Globus pallidus (tissue), 1 donor: ENCODE results near the gene GINS2.

Source experiments
- DNase-seq: peaks from one replicate; pipeline ENCODE4 v3.0.0-alpha.2; 2015; ENCODE audit warnings: low spot score

GINS2 gene

DNA sequence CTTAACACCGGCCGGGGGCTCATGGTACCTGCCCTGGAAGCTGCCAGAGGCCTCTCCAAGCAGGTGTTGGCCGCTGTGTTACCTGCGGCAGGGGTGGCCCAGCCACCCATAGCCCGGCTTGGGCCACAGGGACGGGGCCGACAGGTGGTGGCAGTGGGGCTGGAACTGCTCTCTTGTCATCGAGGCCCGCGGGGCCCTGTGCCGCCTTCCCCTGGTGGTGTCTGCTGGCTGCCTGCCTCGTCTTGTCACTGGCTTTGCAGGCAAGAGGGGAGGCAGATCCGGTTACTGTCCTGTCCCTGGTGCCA, 48.5 kb downstream of the GINS2 start:
- DNase-seq, result no peak

GRCh38 chr16:85639529-85640253, 49.1 kb downstream of the GINS2 start:
- DNase-seq, result no peak

GRCh38 chr16:85638695-85639409, 49.9 kb downstream of the GINS2 start:
- no peak for DNase-seq

GRCh38 chr16:85637808-85638647, 50.7 kb downstream of the GINS2 start:
- no peak for DNase-seq

DNA sequence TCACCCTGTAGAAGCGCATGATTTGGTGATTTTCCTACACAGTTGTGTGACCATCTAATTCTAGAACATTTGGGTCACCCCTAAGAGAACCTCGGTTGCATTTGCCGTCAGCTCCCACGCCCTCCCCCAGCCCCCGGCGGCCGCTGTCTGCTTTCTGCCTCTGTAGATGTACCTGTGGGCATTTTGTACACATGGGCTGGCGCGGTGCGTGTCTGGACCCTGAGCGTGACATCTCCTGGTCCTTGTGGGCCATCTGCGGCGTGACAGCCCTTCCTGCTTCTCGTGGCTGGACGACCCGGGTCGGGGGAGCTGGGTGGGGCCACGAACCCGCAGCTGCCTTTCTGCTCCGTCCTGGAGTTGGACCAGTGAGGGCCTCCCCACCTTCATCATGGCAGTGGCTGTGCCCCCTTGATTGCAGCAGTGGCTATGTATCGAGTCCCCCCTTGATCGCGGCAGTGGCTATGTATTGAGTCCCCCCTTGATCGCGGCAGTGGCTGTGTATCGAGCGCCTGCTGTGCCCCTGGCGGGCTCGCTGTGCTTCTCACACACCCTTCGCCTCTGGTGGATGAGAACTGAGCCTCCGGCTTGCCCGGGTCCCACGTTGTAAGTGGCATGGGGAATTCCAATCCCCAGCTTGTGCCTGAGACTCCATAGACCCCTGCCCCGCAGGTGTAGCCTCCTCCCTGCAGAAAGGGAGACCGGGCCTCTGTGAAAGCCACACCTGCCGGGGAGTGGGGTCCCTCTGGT, 51.5 kb downstream of the GINS2 start:
- DNase-seq, result no peak

GRCh38 chr16:85636234-85636812, 52.4 kb downstream of the GINS2 start:
- DNase-seq, result no peak

GRCh38 chr16:85635545-85636140, 53.1 kb downstream of the GINS2 start:
- DNase-seq, result no peak

DNA sequence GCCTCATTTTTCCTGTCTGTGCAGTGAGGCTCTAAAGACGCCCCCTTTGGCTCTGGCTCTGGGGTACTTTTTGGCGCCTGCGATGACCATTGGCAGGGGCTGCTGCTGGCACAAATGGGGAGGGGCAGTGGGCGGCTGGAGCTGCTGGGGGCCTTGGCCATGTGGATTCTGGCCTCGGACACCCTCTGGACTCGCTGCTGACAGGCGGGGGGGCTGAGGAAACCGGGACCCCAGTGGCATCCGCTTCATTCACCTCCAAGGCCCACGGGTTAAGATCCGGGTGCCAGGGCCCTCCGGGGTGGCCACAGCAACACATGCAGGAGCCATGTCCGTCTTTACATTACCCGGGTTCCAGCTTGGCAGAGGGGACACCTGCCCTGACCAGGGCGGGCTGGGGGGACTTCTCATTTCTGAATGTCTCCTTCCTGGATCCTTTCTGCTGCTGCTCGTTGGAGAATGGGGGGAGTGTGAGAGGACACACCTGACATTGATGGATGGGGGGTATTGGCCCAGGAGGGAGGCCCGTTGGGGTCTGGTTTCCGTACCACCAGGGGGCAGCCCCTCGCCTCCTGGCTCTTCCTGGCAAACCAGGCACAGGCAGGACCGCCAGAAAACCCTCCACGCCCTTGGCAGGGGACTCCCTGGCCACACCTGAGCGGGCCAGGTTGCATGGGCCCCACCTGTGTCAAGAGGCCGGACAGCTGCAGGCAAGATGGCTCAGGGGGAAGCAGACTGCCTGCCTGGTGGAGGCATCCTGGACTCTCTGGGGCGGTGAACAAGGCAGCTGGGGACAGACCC, 53.8 kb downstream of the GINS2 start:
- no peak for DNase-seq

- DNase-seq, result no peak
These were observed 54.9 kb downstream of the GINS2 start for GRCh38 chr16:85633888-85634287.

- no peak for DNase-seq
These were observed 55.4 kb downstream of the GINS2 start for GRCh38 chr16:85633438-85633743.

DNA sequence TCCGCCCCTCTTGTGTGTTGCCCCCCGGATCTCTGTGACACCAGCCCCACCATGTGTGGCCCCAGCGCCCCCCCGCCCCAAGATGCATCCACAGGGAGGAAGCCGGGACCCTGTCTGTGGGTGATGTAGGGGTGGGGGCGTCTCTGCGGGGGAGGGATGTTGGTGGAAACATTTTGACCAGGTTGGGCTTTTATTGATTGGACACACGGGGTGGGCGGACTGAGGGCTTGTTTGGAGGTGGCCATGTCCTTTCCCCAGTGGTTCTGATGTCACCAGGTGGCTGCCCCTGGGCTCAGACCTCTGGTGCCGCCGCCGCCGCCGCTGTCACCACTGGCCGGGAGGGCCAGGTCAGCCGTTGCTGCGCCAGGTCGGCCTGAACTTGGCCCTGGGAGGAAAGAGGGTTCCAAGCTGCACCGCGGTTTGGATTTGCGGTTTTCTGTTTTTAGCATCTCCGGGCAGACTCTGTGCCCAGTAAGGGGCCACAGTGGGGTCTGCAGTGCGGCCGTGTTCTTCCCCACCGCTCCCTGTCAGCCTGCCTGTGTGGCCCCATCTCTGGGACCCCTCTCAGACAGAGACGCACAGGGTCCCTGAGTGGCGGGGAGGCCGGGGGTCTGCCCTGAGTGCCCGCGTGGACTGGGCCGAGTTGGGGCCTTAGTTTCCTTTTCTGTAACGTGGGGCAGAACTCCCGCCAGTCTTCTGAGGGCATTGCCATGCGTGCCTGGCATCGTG, 55.9 kb downstream of the GINS2 start:
- DNase-seq, result no peak

- DNase-seq, result no peak
These were observed 56.9 kb downstream of the GINS2 start for GRCh38 chr16:85631802-85632393.

GRCh38 chr16:85631230-85631629, 57.5 kb downstream of the GINS2 start:
- DNase-seq, result no peak

- DNase-seq, result no peak
These were observed 58.9 kb downstream of the GINS2 start for GRCh38 chr16:85629853-85630252.

DNA sequence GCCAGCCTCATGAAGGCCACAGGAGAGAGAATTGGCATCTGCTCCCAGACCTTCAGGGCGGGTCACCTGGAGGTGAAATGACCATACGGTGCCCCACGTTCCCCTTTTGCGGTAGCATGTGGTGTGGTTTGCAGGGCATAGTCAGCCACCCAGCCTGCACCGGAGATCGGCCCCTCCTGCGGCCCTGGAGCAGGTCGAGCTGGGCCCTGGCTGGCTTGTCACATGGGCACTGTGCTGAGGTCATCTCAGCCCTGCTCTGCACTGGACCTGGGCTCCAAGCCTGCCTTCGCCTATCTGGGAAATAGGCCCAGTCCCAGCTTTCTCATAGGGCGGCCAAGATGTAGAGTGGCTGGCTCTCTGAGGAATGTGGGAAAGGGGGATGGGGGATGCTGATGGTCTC, 59.4 kb downstream of the GINS2 start:
- no peak for DNase-seq

DNA sequence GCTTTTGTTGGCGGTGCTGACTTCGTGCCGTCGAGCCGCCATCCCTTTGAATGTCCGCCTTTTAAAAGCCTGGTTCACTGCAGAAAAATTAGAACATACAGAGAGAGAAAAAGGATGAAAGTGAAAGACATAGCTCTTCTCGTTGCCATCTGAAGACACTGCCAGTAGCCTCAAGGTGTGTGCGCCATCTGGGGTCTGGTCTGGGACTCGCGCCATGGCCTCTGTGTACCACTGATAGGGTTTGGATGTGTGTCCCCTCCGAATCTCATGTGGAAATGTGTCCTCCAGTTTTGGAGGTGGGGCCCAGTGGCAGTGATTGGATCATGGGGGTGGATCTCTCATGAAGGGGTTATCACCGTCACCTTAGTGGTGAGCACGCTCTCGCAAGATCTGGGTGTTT, 60.1 kb downstream of the GINS2 start:
- DNase-seq, result no peak

GRCh38 chr16:85628265-85628556, 60.5 kb downstream of the GINS2 start:
- DNase-seq, result no peak

- DNase-seq, result no peak
These were observed 61.1 kb downstream of the GINS2 start for GRCh38 chr16:85627526-85628264.

GRCh38 chr16:85627089-85627488, 61.7 kb downstream of the GINS2 start:
- DNase-seq, result no peak
